Measurements from ENCODE around the gene SSBP3. TPM values are rescaled to one million over a fixed set of nuclear protein-coding genes. Genes with fewer than 3 reads are reported as not detected.
"Not testable (repeated sequence)": the region's sequence is repeated elsewhere in the genome, so short reads cannot be mapped to it uniquely, and the experiment has no call there.

SSBP3 gene
- total RNA-seq, 1 donor from 2014 or later: 29.7 TPM

DNA sequence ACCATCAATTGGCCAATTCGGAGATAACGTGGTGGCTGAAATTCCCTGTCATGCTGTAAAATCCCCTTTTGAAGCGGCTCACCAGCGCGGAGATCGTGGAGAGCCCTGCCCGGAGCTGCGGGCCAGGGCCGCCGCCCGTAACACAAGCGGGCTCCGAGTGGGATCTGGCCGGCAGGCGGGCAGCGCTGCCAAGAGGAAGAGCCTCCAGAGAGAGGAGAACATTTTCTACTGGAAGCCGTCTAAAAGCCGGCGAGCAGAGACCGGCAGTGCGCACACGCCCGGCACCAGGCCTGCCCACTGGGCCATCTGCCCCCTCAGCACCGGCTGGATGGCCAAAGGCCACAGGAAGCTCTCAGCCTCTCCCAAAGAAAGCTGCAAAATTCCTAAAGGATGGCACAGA is 15.5 kb downstream of the SSBP3 start:
- no peak for DNase-seq
- Mint-ChIP-seq H3K4me1 (no peaks in the 10 kb centered on the region), H3K27ac (no peak overlapping the region), H3K27me3 (no peaks in the 10 kb centered on the region), H3K36me3 (ENCODE audit: low read depth) (peaks cover 22% of the 10 kb centered on the region), H3K4me3 (no peak overlapping the region), H3K9me3 (no peaks in the 10 kb centered on the region)
- ATAC-seq (ENCODE audit: low read depth): no peak
- intact Hi-C loops (cut with micrococcal nuclease): no loop called here
- CTCF ChIA-PET: no interaction called here
- TF ChIP-seq CTCF (IDR thresholded peaks at IDR 0.05): no peak
- POLR2A ChIA-PET: no interaction called here

DNA sequence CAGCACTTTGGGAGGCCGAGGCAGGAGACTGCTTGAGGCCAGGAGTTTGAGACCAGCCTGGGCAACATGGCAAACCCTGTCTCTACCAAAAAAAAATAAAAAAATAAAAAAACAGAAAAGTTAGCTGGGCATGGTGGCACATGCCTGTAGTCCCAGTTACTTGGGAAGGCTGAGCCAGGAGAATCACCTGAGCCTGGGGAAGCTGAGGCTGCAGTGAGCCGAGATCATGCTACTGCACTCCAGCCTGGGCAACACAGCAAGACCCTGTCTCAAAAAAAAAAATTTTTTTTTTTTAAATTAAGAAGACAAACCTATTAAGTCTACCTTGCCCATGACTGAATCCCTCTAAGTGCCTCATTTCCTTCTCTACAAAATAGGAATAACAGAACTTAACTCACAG is 16.6 kb downstream of the SSBP3 start:
- H3K9me3 Mint-ChIP-seq; intact Hi-C loops (cut with micrococcal nuclease); H3K27ac Mint-ChIP-seq; H3K4me1 Mint-ChIP-seq; POLR2A ChIA-PET; DNase-seq; CTCF ChIA-PET; ATAC-seq (ENCODE audit: low read depth); H3K27me3 Mint-ChIP-seq; H3K4me3 Mint-ChIP-seq: not testable (repeated sequence)
- peaks cover 22% of the 10 kb centered on the region for H3K36me3 Mint-ChIP-seq (ENCODE audit: low read depth)

DNA sequence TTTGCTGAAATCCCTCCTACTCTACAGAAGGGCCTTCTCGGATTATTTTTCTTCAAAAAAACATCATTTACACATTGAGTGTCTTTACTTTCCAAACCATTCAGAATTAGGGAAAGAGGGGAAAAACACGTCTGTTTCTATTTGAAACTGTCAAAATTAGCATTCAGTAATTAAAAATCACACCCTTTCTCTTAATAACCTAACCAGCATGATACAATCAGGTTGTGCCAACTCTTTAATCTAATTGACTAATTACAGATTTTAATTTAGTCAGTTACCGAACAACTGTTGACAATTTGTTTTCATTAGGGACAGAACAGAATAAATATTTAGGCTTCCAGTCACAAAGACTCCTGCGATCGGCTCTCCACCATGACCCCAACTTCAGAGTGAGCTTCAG is 18.8 kb downstream of the SSBP3 start:
- no peak overlapping the region for H3K27ac Mint-ChIP-seq
- CTCF ChIA-PET: no interaction called here
- TF ChIP-seq CTCF (IDR thresholded peaks at IDR 0.05): no peak
- no peak overlapping the region for H3K4me3 Mint-ChIP-seq
- POLR2A ChIA-PET: no interaction called here
- no peaks in the 10 kb centered on the region for H3K27me3 Mint-ChIP-seq
- H3K4me1 Mint-ChIP-seq: no peaks in the 10 kb centered on the region
- H3K36me3 Mint-ChIP-seq (ENCODE audit: low read depth): peaks cover 12% of the 10 kb centered on the region
- intact Hi-C loops (cut with micrococcal nuclease): no loop called here
- DNase-seq (no peak), ATAC-seq (ENCODE audit: low read depth) (no peak)
- H3K9me3 Mint-ChIP-seq: no peaks in the 10 kb centered on the region

- Mint-ChIP-seq H3K27me3 (no peaks in the 10 kb centered on the region), H3K4me1 (peaks cover 3% of the 10 kb centered on the region), H3K36me3 (ENCODE audit: low read depth) (peaks cover 5% of the 10 kb centered on the region), H3K9me3 (no peaks in the 10 kb centered on the region), H3K27ac (no peak overlapping the region), H3K4me3 (no peak overlapping the region)
- CTCF ChIA-PET: no interaction called here
- POLR2A ChIA-PET: no interaction called here
- intact Hi-C loops (cut with micrococcal nuclease): no loop called here
- no peak for TF ChIP-seq CTCF (IDR thresholded peaks at IDR 0.05)
- no peak for ATAC-seq (ENCODE audit: low read depth)
- no peak for DNase-seq
Measured at GRCh38 chr1:54385727-54386022, 20.5 kb downstream of the SSBP3 start.

DNA sequence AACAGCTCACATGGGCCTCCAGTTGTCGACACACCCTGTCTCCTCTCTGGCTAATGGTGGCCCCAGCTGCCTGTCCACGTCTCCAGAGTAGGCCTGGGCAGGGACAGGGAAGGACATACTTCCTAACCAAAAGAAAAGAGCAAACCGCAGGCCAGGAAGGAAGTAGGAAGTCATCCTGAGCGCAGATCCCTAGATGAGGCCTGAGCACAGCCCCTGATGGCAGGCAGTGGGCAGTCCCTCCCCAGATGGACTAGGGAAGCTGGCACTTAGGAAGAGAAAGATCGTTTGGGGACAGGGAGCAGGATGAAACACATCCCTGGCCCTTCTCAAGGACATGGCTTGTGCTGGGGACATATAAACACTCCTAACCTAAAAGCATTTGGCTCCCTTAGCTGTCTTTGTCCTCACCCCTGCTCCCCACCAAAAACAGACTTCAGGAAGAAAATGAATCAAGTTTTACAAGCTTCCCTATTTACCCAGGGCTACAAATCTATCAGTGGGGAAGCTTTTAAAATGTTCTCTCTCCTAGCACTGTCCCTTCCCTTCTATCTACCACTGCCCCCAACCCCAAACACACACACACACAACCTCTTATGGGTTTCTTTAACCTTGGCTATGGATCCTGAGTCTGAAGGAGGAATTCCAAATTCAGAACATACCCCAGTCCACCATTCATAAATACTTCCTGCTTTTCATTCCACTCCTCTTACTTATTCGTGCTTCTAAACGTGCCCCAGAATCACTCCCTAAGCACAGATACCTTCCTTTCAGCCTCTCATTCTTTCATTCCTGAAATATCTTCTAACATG is 21.1 kb downstream of the SSBP3 start:
- no peak for ATAC-seq (ENCODE audit: low read depth)
- peaks cover 5% of the 10 kb centered on the region for H3K36me3 Mint-ChIP-seq (ENCODE audit: low read depth)
- no peak overlapping the region for H3K4me3 Mint-ChIP-seq
- no peak overlapping the region for H3K27ac Mint-ChIP-seq
- no peak for DNase-seq
- TF ChIP-seq CTCF (IDR thresholded peaks at IDR 0.05): no peak
- no peaks in the 10 kb centered on the region for H3K27me3 Mint-ChIP-seq
- POLR2A ChIA-PET: no interaction called here
- H3K4me1 Mint-ChIP-seq: peaks cover 3% of the 10 kb centered on the region
- intact Hi-C loops (cut with micrococcal nuclease): no loop called here
- H3K9me3 Mint-ChIP-seq: no peaks in the 10 kb centered on the region
- CTCF ChIA-PET: no interaction called here

DNA sequence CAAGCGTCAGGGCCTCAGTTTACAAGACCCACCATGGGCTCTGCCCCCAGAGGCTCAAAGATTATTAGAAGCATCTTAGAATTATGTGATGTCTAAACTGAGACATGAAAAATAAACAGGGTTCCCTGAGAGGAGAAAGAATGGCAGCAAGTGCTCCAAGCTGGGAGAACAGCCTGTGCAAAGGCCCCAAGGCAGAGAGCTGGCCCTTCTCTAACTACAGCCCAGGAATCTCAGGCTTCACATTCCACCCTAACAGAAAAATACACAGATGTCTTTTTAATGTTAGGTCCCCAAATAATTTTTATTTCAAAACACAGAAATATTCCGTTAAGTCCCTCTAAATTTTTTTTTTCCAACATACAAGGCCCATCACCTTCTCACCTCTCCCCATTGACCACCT is 21.7 kb downstream of the SSBP3 start:
- intact Hi-C loops (cut with micrococcal nuclease): no loop called here
- no peaks in the 10 kb centered on the region for H3K27me3 Mint-ChIP-seq
- ChIA-PET CTCF (no interaction called here), POLR2A (no interaction called here)
- no peak overlapping the region for H3K27ac Mint-ChIP-seq
- H3K4me3 Mint-ChIP-seq: no peak overlapping the region
- DNase-seq (no peak), ATAC-seq (ENCODE audit: low read depth) (no peak)
- peaks cover 3% of the 10 kb centered on the region for H3K36me3 Mint-ChIP-seq (ENCODE audit: low read depth)
- H3K9me3 Mint-ChIP-seq: no peaks in the 10 kb centered on the region
- H3K4me1 Mint-ChIP-seq: peaks cover 3% of the 10 kb centered on the region
- TF ChIP-seq CTCF (IDR thresholded peaks at IDR 0.05): no peak

Measured in activated B cell treated with CpG ODN at 0.5 μM for 24 hours (primary cell).